GM12864 (cell line): ENCODE data around the gene CDK13.
A peak's percentile ranks its signal among the peaks of the same experiment; 100 is the strongest.
"Not testable (repeated sequence)": the region's sequence is repeated elsewhere in the genome, so short reads cannot be mapped to it uniquely, and the experiment has no call there.

Source experiments
- DNase-seq: peaks from one replicate; pipeline ENCODE4 v3.0.0-alpha.2; 2011; ENCODE audit warnings: low read depth
- H3K4me3 ChIP-seq: 2 replicates; pipeline ENCODE4 v1.5.1; 2011; ENCODE audit warnings: mild to moderate bottlenecking, low read depth, low read length, control low read depth
- TF ChIP-seq, protein P1 (sequence below): IDR thresholded peaks from 2 replicates; pipeline ENCODE4 v1.5.1; 2011; ENCODE audit warnings: low read depth, mild to moderate bottlenecking, moderate library complexity, low read length, control low read depth, inconsistent platforms; ENCODE audit errors: missing control alignments

The CDK13 gene

DNA sequence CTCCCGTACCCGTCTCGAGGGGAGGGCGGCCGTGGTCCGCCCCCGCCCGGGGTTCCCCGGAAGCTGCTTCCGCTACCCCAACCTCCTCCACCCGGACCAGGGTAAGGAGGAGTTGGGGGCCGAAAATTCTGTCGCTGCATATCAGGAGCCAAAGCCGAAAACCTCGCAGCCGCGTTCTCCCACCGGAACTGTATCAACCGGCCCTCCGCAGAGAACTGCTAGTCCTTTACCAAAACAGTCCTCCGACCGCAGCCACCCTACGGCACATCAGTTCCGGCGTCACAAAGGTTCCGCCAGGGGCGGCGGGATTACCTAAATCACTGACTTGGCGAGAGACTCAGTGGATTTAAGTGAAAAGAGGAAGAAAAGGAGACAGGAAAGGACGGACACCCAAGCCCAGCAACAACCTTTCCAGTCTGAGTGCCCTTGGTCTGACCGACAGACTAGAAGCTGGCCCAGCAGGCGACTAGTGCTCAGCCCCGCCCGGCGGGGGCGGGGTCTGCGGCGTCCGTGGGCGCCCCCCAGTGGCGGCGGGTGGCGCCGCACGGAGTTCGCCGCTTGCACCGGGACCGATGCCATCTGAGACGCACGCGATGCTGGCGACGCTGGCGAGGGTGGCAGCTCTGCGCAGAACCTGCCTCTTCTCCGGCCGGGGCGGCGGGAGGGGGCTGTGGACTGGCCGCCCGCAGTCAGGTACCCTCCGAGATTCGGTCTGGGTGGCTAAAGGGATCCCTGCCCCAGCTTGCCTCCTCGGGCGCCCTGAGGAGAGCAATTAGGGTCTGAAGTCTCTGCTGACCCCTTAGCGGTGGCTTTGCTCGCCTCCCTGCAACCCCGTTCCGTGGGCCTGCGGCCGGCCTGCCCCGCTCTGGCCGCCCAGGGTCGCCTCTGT lies 184.6 kb downstream of the CDK13 start, which contains the start of the genes MPLKIP and SUGCT:
Gene MPLKIP (minus strand): TSS at position 195 of the 889 bp plus-strand sequence. CDS start 55 bp downstream, at position 140.
Gene SUGCT (plus strand): TSS at position 578 of the 889 bp plus-strand sequence.
- peak within 1 kb of the TSS; percentile 70 for H3K4me3 ChIP-seq
- TF ChIP-seq, protein P1, sequence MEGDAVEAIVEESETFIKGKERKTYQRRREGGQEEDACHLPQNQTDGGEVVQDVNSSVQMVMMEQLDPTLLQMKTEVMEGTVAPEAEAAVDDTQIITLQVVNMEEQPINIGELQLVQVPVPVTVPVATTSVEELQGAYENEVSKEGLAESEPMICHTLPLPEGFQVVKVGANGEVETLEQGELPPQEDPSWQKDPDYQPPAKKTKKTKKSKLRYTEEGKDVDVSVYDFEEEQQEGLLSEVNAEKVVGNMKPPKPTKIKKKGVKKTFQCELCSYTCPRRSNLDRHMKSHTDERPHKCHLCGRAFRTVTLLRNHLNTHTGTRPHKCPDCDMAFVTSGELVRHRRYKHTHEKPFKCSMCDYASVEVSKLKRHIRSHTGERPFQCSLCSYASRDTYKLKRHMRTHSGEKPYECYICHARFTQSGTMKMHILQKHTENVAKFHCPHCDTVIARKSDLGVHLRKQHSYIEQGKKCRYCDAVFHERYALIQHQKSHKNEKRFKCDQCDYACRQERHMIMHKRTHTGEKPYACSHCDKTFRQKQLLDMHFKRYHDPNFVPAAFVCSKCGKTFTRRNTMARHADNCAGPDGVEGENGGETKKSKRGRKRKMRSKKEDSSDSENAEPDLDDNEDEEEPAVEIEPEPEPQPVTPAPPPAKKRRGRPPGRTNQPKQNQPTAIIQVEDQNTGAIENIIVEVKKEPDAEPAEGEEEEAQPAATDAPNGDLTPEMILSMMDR: peak; percentile 96
- DNase-seq: peak; percentile 74

DNA sequence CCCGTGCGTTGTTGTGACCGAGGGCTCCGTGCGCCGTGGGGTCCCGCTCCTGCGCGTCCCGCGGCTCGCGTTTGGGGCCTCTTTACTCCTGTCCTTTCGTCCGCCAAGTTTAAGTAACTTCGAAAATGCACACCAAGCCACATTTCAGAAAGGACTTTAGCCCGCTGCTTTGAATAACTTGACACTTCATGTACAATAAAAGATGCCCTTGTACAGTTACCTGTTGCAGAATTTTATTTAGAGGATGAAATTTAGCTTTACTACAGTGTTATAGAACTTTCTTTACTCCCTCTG lies 185.2 kb downstream of the CDK13 start:
- H3K4me3 ChIP-seq: peak overlapping the region; percentile 70
- DNase-seq: no peak
- TF ChIP-seq, protein P1: no peak

DNA sequence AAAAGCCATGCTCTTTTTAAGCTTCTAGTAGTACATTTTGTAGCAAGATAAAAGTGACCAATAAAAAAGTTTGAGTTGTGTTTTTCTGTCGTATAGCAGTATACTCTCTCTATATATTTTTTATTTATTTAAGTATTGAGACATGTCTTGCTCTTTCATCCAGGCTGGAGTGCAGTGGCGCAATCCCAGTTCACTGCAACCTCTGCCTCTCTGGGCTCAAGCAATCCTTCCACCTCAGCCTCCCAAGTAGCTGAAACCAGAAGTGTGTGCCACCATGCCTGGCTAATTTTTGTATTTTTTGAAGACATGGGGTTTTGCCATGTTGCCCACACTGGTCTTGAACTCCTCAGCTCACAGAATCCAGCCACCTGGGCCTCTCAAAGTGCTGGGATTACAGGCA lies 187.5 kb downstream of the CDK13 start:
- no peak overlapping the region for H3K4me3 ChIP-seq
- no peak for DNase-seq
- TF ChIP-seq, protein P1: no peak

DNA sequence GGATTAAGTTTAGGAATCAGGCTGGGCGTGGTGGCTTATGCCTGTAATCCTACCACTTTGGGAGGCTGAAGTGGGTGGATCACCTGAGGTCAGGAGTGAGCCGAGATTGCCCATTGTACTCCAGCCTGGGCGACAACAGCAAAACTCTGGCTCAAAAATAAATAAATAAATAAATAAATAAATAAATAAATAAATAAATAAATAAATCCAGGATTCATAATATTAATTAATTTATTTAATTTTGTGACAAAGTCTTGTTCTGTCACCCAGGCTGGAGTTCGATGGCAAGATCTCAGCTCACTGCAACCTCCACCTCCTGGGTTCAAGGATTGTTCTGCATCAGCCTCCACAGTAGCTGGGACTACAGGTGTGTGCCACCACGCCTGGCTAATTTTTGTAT lies 188.9 kb downstream of the CDK13 start:
- TF ChIP-seq, protein P1: no peak
- DNase-seq: no peak
- no peak overlapping the region for H3K4me3 ChIP-seq

DNA sequence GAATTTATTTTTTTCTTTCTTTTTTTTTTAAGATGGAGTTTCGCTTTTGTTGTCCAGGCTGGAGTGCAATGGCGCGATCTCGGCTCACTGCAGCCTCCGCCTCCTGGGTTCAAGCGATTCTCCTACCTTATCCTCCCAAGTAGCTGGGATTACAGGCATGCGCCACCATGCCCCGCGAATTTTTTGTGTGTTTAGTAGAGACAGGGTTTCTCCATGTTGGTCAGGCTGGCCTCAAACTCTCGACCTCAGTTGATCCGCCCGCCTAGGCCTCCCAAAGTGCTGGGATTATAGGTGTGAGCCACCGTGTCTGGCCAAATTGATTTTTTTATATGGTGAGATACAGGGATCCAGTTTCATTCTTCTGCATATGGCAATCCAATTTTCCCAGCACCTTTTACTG lies 189.8 kb downstream of the CDK13 start:
- H3K4me3 ChIP-seq, DNase-seq: not testable (repeated sequence)

DNA sequence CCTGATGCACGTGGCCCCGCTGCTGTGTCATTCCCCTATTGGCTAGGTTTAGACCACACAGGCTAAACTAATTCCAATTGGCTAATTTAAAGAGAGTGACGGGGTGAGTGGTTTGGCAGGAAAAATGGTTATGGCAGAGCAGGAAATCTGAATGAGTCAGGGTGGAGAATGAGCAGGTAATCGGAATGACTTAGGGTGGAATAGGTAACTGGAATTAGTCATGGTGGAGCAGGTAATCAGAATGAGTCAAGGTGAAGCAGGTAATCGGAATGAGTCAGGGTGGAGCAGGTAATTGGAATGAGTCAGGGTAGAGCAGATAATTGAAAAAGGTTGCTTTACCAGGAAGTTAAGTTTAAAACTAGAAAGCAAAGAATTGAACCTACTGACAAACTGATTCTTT lies 191.9 kb downstream of the CDK13 start:
- DNase-seq: not testable (repeated sequence)

DNA sequence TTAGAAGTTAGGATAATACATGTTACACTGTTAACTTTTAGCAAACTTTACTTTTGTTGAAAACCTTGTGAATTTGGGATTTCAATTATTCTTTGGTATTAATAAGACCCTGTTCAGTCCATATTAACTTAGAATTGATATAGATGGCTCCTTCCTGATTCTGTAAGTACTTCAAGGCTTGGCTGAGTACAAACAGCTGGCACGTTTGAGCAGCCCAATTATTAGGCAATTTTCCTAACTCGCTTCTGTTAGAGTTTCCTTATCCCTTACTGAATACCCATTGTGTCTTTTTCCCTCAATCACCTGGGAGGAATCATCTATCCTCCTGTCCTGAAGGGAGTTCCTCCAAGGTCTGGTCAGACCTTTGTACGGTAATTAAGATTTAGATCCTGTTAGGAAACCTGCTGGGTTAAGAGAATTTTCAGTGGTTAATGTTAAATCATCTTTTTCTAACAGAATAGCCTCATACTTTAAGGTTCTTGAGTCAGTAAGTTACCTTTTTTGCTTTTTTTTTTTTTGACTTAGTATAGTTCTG lies 195.6 kb downstream of the CDK13 start:
- H3K4me3 ChIP-seq, DNase-seq: not testable (repeated sequence)

More for the DNA sequence above, 191.9 kb downstream of the CDK13 start:
- not testable (repeated sequence) for H3K4me3 ChIP-seq

DNA sequence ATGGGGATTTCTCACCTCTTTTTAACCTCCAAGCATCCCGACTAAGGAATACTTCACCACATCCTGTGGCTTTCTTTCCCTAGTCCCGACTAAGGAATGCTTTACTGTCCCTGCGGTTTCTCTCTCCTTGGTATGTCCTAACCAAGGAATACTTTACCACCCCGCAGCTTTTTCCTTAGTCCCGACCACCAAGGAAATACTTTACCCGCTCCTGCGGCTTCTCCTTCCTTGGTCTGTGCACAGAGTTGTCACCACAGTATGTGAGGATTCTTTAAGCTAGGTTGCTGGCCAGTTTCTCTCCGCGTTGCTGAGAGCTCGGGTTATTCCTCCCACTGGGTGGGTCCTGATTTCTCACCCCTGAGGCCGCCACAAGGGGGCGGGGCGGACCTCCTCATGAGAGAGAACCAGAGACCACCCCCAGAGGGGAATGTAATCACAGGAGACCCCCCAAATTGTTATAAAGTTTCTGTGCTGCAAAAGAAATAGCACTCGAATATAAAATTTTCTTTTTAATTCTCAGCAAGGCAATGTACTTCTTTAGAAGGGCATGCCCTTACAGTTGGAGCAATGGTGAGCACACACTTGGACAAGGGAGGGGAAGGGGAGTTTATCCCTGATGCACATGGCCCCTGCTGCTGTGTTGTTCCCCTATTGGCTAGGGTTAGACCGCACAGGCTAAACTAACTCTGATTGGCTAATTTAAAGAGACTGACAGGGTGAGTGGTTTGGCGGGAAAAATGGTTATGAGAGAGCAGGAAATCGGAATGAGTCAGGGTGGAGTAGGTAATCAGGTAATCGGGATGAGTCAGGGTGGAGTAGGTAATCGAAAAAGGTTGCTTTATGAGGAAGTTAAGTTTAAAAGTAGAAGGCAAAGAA lies 197.6 kb downstream of the CDK13 start:
- no peak overlapping the region for H3K4me3 ChIP-seq
- TF ChIP-seq, protein P1: peak; percentile 14
- no peak for DNase-seq

DNA sequence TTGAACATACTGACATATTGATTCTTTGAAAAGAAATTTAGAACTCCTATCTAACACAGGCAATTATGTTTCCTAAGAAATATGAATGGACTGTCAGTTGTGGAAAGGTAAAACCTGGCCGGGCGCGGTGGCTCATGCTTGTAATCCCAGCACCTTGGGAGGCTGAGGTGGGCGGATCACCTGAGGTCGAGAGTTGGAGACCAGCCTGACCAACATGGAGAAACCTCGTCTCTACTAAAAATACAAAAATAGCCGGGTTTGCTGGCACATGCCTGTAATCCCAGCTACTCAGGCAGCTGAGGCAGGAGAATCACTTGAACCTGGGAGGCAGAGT lies 198.2 kb downstream of the CDK13 start:
- not testable (repeated sequence) for H3K4me3 ChIP-seq, DNase-seq
